T47D (cell line): ENCODE measurements around the gene ZNF526.

ENCODE experiments used
- DNase-seq, 2 experiments: peaks; one replicate each; pipeline versions ENCODE4 v3.0.0 to v3.0.0-alpha.2; 2011 to 2012; ENCODE audit warnings: low read depth in 1 of 2, low spot score in 1 of 2
- JUND ChIP-seq: IDR thresholded peaks from 2 replicates; pipeline ENCODE4 v1.6.1; 2012; ENCODE audit warnings: low read depth
- in situ Hi-C: cut with HindIII; loops from 2 replicates; pipeline ENCODE4 v1.10.0; 2016; ENCODE audit warnings: low sequenced_read_pairs, low pct_unique_long_range_greater_than_20kb

The ZNF526 gene, protein sequence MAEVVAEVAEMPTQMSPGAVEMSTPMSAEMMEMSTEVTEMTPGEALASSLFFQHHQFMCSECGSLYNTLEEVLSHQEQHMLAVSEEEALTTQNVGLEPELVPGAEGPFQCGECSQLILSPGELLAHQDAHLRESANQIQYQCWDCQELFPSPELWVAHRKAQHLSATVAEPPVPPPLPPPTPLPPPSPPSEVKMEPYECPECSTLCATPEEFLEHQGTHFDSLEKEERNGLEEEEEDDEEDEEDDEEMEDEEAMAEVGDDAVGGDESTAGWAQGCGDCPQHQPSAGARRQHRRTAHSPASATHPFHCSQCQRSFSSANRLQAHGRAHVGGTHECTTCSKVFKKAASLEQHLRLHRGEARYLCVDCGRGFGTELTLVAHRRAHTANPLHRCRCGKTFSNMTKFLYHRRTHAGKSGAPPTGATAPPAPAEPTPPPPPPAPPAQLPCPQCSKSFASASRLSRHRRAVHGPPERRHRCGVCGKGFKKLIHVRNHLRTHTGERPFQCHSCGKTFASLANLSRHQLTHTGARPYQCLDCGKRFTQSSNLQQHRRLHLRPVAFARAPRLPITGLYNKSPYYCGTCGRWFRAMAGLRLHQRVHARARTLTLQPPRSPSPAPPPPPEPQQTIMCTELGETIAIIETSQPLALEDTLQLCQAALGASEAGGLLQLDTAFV

DNA sequence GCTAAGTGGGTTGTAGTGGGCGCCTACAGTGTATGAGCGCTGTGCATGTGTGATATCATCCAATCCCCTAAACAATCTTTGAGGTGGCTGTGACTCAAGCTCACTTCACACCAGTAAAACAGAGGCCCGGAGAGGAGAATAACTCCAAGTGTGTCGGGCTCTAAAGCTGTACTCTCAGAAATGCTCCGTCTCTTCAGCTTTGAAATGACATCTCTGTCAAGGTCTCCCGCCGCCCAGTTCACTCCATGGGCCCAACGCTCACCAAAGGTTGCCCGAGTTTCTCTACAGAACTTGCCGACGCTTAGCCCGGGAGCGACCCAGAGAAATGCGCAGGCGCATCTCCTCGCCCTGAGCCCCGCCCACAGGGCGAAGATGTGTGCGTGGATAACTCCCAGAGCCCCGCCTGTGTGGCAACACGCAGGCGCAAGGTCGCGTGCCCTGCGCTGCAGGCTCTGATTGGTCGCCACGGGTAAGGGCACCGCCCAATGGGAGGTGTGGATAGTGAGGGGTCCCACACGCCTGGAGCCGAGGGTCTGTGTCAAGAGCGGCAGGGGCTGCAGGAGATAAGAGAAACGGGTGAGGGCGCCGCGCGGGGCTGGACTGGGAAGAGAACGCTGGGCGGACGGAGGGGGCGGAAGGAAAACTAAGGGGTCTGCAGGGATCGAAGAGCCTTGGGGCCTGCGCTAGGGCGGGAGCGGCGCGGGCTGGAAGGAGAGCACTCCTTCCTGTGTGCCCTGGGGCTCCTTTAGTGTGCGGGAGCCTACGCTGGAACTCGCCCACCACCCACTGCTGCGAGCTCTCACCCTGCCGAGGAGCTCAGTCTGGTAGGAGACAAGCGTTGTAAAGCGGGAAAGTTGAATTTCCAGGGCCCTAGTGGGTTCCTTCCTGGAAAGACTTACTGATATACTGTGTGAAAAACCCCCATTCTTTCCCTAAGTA lies at the start of gene ZNF526:
ZNF526 (plus strand) TSS at position 501 of the 939 bp plus-strand sequence. CDS start 4,092 bp downstream, outside the sequence.
- in situ Hi-C loops: no loop called here
- DNase-seq: peak; percentile 93 to 95
- TF ChIP-seq JUND: no peak

- in situ Hi-C loops: no loop called here
- TF ChIP-seq JUND: no peak
- no peak for DNase-seq
These were observed 49.4 kb upstream of the ZNF526 start for GRCh38 chr19:42170715-42171114.

DNA sequence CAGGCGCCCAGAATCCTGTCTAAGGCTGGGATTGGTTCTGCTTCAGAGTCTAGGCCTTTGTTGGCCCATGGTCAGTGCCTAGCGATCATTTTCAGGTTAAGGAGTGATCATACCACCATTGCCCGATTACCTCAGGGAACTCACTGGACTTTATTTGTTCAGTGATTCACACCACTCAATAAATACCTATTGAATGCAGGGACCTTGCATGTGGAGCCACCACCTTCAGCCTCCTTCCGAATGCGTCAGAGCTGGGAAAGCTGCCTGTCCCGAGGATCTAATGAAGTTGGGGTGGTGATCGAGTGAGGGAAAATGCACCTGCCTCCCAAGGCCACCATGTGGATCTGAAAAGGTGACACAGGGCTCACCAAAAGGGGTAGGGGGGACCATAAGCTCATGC lies 47.9 kb upstream of the ZNF526 start:
- TF ChIP-seq JUND: no peak
- in situ Hi-C loops: no loop called here
- no peak for DNase-seq

- in situ Hi-C loops: no loop called here
- no peak for TF ChIP-seq JUND
- no peak for DNase-seq
These were observed 46.4 kb upstream of the ZNF526 start for GRCh38 chr19:42173695-42174094.

DNA sequence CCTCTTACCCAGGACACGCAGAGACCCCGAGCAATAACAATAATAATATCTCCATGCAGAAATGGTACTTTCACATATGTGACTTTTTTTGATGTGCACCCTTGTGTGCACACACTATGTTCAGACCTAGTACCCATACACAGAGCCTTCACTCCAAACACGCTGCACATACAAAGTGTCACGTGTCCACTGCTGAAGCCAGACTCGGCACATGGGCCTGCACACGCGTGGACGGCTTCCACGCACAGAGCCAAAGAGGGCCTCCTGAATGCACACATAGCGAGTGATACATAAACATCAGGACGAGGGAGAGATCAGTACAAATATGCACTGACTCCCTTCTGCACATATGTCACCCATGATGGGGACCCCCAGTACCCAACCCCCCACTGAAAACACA lies 45.9 kb upstream of the ZNF526 start:
- DNase-seq: no peak
- in situ Hi-C loops: no loop called here
- TF ChIP-seq JUND: no peak

- DNase-seq: no peak
- TF ChIP-seq JUND: no peak
These were observed 45.0 kb upstream of the ZNF526 start for GRCh38 chr19:42174958-42175734.

DNA sequence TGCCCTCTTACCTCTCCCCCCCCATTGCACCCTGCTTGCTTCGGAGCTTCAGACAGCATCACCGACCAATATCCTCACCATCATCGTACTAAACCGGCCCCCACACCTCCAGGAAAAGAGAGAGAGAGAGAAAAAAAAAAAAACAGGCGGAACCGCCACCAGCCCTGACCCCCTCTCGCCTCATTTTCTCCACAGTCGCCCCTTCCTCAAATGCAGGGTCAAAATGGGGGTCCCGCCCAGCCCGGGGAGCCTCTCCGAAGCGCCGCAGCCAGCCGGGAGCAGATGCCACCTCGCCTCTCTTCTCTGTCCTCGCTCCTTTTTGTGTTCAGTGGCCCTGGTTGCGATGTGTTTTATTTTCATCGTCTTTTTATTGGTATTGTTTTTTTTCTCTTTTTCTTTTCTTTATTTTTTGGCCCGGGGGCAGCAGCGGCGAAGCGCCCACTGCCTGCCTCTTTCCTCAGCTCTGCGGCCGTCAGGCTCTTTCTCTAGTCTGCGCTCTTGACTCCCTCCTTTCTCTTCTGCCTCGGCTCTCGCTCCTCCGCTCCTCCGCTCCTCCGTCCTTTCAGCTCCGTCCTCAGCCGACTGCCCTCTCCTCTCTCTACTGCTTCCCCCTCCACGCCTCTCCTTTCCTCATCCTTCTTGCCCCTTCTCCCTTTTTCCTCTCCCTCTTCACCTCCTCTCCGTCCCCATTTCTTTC lies 44.0 kb upstream of the ZNF526 start:
- DNase-seq: no peak
- in situ Hi-C loops: no loop called here
- no peak for TF ChIP-seq JUND

More at GRCh38 chr19:42174958-42175734, 45.0 kb upstream of the ZNF526 start:
- in situ Hi-C loops: no loop called here

DNA sequence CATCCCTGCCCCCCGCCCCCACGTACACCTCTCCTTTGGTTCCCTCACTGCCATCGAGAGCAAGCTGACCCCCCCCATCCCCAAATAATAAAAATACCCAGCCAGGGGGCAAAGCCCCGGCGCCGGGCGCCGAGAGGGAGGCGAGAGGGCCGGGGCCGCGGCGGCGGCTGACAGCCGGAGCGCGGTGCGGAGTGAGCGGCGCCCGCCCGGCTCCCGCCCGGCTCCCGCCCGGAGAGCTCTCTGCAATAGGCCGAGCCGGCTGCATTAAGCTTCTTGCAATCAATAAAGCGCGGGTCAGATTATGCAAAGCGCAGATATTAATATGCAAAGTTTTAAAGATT lies 43.5 kb upstream of the ZNF526 start:
- in situ Hi-C loops: no loop called here
- TF ChIP-seq JUND: no peak
- DNase-seq: peak in 1 of 2 experiments; percentile 25

DNA sequence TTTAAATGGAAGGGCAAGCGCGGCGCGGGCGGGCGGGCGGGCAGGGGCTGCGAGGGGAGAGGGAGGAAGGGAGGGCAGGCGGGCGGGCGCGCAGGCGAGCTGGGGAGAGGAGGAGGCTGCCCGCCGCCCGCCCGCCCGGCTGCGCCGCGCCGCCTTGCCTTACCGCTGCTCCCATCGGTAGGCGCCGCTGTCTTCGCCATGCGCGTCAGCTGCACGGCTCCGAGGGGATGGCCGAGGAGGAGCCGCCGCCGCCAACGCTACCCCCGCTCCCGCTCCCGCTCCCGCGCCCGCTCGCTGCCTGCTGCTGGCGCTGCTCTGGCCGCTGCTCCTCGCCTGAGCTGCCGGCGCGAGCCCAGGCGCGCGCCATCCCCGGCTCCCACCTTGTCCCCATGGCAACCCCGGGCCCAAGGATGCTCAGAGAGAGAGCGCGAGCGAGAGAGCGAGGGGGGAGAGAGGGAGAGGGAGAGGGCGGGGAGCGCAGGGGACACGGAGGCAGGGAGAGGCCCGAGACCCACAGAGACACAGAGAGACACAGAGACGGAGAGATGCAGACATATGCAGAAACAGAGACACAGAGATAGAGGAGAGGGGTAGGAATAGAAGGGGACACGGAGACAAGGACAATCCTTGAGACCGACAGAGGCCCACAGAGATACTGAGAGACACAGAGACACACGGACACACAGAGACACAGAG lies 43.0 kb upstream of the ZNF526 start:
- peak; percentile 63 to 67 for DNase-seq
- in situ Hi-C loops: no loop called here
- TF ChIP-seq JUND: no peak

- in situ Hi-C loops: no loop called here
- DNase-seq: no peak
- TF ChIP-seq JUND: no peak
These were observed 42.5 kb upstream of the ZNF526 start for GRCh38 chr19:42177686-42178019.
